Peyer's patch (tissue), 4 donors: Measurements from ENCODE around the gene CCND1.

Experiments
- POLR2A ChIP-seq, 2 donors: fragments of 450-650 bp; IDR thresholded peaks; one replicate each; pipeline ENCODE4 v1.5.1; 2017; ENCODE audit warnings: antibody characterized with exemption in 2 of 2, mild to moderate bottlenecking in 2 of 2, moderate library complexity in 2 of 2
- TF ChIP-seq, protein P1 (sequence below), 6 experiments: fragments of 450-650 bp in 4 of 6; fragments of 200-600 bp in 2 of 6; sonication (generic) in 1 of 6; IDR thresholded peaks; one replicate each; pipeline ENCODE4 v1.5.1; 2017 to 2019; ENCODE audit warnings: antibody characterized with exemption in 6 of 6, mild to moderate bottlenecking in 3 of 6, moderate library complexity in 1 of 6

DNA sequence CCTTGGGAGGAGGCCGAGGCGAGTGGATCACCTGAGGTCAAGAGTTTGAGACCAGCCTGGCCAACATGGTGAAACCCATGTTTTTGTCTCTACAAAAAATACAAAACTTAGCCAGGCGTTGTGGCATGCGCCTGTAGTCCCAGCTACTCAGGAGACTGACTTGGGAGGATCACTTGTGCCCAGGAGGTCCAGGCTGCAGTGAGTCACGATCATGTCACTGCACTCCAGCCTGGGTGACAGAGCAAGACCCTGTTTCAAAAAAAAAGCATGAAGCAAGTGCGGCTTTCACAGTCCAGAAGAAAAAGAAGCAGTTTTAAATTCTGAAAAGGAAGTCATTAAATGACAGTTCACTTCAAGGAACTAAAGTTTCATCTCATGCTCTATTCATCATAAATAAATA, 41.3 kb downstream of the CCND1 start:
- TF ChIP-seq, protein P1, sequence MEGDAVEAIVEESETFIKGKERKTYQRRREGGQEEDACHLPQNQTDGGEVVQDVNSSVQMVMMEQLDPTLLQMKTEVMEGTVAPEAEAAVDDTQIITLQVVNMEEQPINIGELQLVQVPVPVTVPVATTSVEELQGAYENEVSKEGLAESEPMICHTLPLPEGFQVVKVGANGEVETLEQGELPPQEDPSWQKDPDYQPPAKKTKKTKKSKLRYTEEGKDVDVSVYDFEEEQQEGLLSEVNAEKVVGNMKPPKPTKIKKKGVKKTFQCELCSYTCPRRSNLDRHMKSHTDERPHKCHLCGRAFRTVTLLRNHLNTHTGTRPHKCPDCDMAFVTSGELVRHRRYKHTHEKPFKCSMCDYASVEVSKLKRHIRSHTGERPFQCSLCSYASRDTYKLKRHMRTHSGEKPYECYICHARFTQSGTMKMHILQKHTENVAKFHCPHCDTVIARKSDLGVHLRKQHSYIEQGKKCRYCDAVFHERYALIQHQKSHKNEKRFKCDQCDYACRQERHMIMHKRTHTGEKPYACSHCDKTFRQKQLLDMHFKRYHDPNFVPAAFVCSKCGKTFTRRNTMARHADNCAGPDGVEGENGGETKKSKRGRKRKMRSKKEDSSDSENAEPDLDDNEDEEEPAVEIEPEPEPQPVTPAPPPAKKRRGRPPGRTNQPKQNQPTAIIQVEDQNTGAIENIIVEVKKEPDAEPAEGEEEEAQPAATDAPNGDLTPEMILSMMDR (IDR thresholded peaks at IDR 0.05) = no peak
- no peak for TF ChIP-seq POLR2A (IDR thresholded peaks at IDR 0.05)
